HG03108 (cell line): Measurements from ENCODE around the gene ATXN2L.

Experiments used
- ATAC-seq: cut with Tn5 transposase; IDR thresholded peaks from one replicate; pipeline ENCODE4 v1.9.1; 2021; ENCODE audit warnings: moderate library complexity; ENCODE audit not compliant: unreplicated experiment

Gene ATXN2L

GRCh38 chr16:28883221-28883996 is 60.6 kb downstream of the ATXN2L start:
- ATAC-seq: no peak

GRCh38 chr16:28884045-28884444 is 61.2 kb downstream of the ATXN2L start:
- ATAC-seq: no peak
